Liver (tissue), 9 donors: Measurements from ENCODE around the gene ZFAND2B. TPM values are rescaled to one million over a fixed set of nuclear protein-coding genes. Genes with fewer than 3 reads are reported as not detected.

Experiments used
- DNase-seq: peaks from one replicate; pipeline ENCODE4 v3.0.0-alpha.2; 2017; ENCODE audit warnings: low spot score
- H3K27ac ChIP-seq, 2 donors: one replicate each; pipeline ENCODE4 v1.7.0; 2013; ENCODE audit warnings: inconsistent platforms in 2 of 2, low read length in 2 of 2, control low read depth in 1 of 2, low read depth in 1 of 2, mild to moderate bottlenecking in 1 of 2
- H3K27me3 ChIP-seq, 4 donors: one replicate each; pipeline versions ENCODE4 v1.6.1 to v1.7.0; 2013; ENCODE audit warnings: low read length in 3 of 4, inconsistent platforms in 1 of 4, mild to moderate bottlenecking in 1 of 4, moderate library complexity in 1 of 4; ENCODE audit not compliant: control insufficient read depth in 4 of 4, insufficient read depth in 4 of 4
- H3K36me3 ChIP-seq, 4 donors: one replicate each; pipeline versions ENCODE4 v1.6.1 to v1.7.0; 2013; ENCODE audit warnings: low read length in 3 of 4, mild to moderate bottlenecking in 3 of 4, low read depth in 1 of 4, moderate library complexity in 1 of 4; ENCODE audit not compliant: control insufficient read depth in 4 of 4, insufficient read depth in 3 of 4
- H3K4me1 ChIP-seq, 4 donors: one replicate each; pipeline versions ENCODE4 v1.6.1 to v1.7.0; 2013; ENCODE audit warnings: low read length in 3 of 4, mild to moderate bottlenecking in 3 of 4, moderate library complexity in 1 of 4; ENCODE audit not compliant: control insufficient read depth in 4 of 4, insufficient read depth in 4 of 4
- H3K4me3 ChIP-seq, 3 donors: one replicate each; pipeline versions ENCODE4 v1.6.1 to v1.7.0; 2013; ENCODE audit warnings: low read length in 3 of 3, control low read depth in 1 of 3, low read depth in 1 of 3, mild to moderate bottlenecking in 1 of 3
- H3K9ac ChIP-seq, 2 donors: one replicate each; pipeline ENCODE4 v1.7.0; 2013; ENCODE audit warnings: low read length in 2 of 2, mild to moderate bottlenecking in 2 of 2, moderate library complexity in 2 of 2, control low read depth in 1 of 2, low read depth in 1 of 2
- H3K9me3 ChIP-seq, 4 donors: one replicate each; pipeline versions ENCODE4 v1.6.1 to v1.7.0; 2013; ENCODE audit warnings: low read length in 3 of 4; ENCODE audit not compliant: control insufficient read depth in 4 of 4
- ATF3 ChIP-seq: IDR thresholded peaks from 2 replicates; pipeline ENCODE4 v1.6.1; 2016; ENCODE audit warnings: antibody characterized with exemption
- CTCF ChIP-seq: fragments of 150-350 bp; IDR thresholded peaks from 2 replicates; pipeline ENCODE4 v1.5.1; 2017; ENCODE audit warnings: improper control_type of control experiment, low read depth, low read length; ENCODE audit not compliant: missing input control
- EGR1 ChIP-seq, 2 donors: IDR thresholded peaks; 2 replicates each; pipeline ENCODE4 v1.6.1; 2016 to 2018; ENCODE audit warnings: antibody characterized with exemption in 2 of 2, low read depth in 2 of 2
- FOXA1 ChIP-seq: IDR thresholded peaks from 2 replicates; pipeline ENCODE4 v1.6.1; 2016; ENCODE audit warnings: antibody characterized with exemption
- FOXA2 ChIP-seq: IDR thresholded peaks from 2 replicates; pipeline ENCODE4 v1.6.1; 2016; ENCODE audit warnings: antibody characterized with exemption
- GABPA ChIP-seq, 2 donors: IDR thresholded peaks in 1 of 2; conservative IDR thresholded peaks in 1 of 2; 2 replicates each; pipeline ENCODE4 v1.6.1; 2016; ENCODE audit warnings: antibody characterized with exemption in 2 of 2, mild to moderate bottlenecking in 1 of 2, moderate library complexity in 1 of 2
- HNF4A ChIP-seq, 2 donors: conservative IDR thresholded peaks; 2 replicates each; pipeline ENCODE4 v1.6.1; 2016; ENCODE audit warnings: antibody characterized with exemption in 2 of 2, mild to moderate bottlenecking in 2 of 2
- HNF4G ChIP-seq: IDR thresholded peaks from 2 replicates; pipeline ENCODE4 v1.6.1; 2016; ENCODE audit warnings: antibody characterized with exemption
- JUND ChIP-seq, 2 donors: IDR thresholded peaks; 2 replicates each; pipeline ENCODE4 v1.6.1; 2016; ENCODE audit warnings: antibody characterized with exemption in 2 of 2
- NR2F2 ChIP-seq: IDR thresholded peaks from 2 replicates; pipeline ENCODE4 v1.6.1; 2016; ENCODE audit warnings: antibody characterized with exemption
- RAD21 ChIP-seq, 2 donors: IDR thresholded peaks; 2 replicates each; pipeline ENCODE4 v1.6.1; 2016; ENCODE audit warnings: antibody characterized with exemption in 2 of 2, mild to moderate bottlenecking in 2 of 2
- REST ChIP-seq: IDR thresholded peaks from 2 replicates; pipeline ENCODE4 v1.6.1; 2016; ENCODE audit warnings: antibody characterized with exemption, mild to moderate bottlenecking
- RXRA ChIP-seq, 2 donors: IDR thresholded peaks; 2 replicates each; pipeline ENCODE4 v1.6.1; 2017 to 2018; ENCODE audit warnings: antibody characterized with exemption in 2 of 2, mild to moderate bottlenecking in 1 of 2
- SP1 ChIP-seq: IDR thresholded peaks from 2 replicates; pipeline ENCODE4 v1.6.1; 2018; ENCODE audit warnings: antibody characterized with exemption, mild to moderate bottlenecking
- TAF1 ChIP-seq: conservative IDR thresholded peaks from 2 replicates; pipeline ENCODE4 v1.6.1; 2016; ENCODE audit warnings: antibody characterized with exemption, mild to moderate bottlenecking
- YY1 ChIP-seq: IDR thresholded peaks from 2 replicates; pipeline ENCODE4 v1.6.1; 2016; ENCODE audit warnings: antibody characterized with exemption, mild to moderate bottlenecking
- WGBS: extraction: QIAGEN DNeasy Blood & Tissue Kit; methylation state at CpG from one replicate; pipeline ENCODE4 v1.1.7; 2013; 5-methylcytosine and 5-hydroxymethylcytosine counted together
- polyA plus RNA-seq, 2 donors: library from polyadenylated mRNA; stranded (reverse) in 1 of 2; unstranded in 1 of 2; fragments of 200-250 nt in 1 of 2; fragments of >200 nt in 1 of 2; fragmentation: Nextera tagmentation in 1 of 2; extraction: Ambion mirVana in 1 of 2; gene quantifications; one replicate each; pipeline versions ENCODE4 v1.2.1 to v1.2.3, GENCODE V29; 2013 to 2015
- total RNA-seq, 2 donors: library from RNA; depleted of rRNA; stranded (reverse); fragments of >200 nt; gene quantifications; one replicate each; pipeline ENCODE4 v1.2.3, GENCODE V29; 2014
- TF ChIP-seq, protein P1 (sequence below): IDR thresholded peaks from 2 replicates; pipeline ENCODE4 v1.6.1; 2016; ENCODE audit warnings: antibody characterized with exemption
- TF ChIP-seq, protein P2 (sequence below): IDR thresholded peaks from 2 replicates; pipeline ENCODE4 v1.6.1; 2016; ENCODE audit warnings: antibody characterized with exemption
- donor health status: healthy.
- donor health status: healthy.
- donor health status: healthy.
- donor health status: healthy.
- donor health status: healthy.

The ZFAND2B gene
- total and polyA plus RNA-seq, 4 donors = 19.6 to 53.8 (median 25.8) TPM

DNA sequence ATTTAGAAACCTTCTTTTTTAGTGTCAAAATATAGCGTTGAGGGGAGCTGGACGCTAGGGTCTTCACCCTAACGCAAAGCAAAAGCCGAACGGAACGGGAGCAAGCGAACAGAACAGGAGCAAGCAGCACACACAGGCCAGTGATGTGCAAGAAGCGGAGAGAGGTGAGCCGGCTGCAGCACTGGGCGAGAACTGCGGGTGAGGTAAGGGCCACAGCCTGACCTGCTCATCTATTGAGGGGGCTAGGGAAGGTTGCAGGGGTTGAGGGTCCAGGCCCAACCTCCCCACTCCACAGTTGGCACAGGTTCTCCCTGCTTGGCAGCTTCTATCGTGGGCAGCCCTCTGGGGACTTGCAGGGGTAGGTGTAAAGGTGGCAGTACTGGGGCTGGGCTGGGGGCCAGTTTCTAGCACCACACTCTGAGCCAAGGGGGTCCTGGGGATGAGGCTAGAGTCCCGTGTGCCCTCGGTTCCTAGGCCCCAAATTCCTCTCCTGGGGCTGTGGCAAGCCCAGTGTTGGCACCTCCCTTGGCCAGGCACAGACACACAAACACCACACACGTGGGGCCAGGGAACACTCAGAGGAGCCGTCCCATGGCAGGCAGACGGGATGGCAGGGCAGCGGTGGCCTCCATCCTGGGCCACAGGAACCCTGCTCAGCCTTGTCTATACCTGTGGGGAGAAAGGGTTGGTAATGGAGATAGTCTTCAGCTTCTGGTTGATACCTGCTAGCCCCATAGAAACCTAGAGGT is 13.4 kb downstream of the ZFAND2B start:
- TF ChIP-seq JUND (IDR thresholded peaks at IDR 0.05) = no peak
- TF ChIP-seq, protein P1, sequence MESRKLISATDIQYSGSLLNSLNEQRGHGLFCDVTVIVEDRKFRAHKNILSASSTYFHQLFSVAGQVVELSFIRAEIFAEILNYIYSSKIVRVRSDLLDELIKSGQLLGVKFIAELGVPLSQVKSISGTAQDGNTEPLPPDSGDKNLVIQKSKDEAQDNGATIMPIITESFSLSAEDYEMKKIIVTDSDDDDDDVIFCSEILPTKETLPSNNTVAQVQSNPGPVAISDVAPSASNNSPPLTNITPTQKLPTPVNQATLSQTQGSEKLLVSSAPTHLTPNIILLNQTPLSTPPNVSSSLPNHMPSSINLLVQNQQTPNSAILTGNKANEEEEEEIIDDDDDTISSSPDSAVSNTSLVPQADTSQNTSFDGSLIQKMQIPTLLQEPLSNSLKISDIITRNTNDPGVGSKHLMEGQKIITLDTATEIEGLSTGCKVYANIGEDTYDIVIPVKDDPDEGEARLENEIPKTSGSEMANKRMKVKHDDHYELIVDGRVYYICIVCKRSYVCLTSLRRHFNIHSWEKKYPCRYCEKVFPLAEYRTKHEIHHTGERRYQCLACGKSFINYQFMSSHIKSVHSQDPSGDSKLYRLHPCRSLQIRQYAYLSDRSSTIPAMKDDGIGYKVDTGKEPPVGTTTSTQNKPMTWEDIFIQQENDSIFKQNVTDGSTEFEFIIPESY = no peak
- no peak for TF ChIP-seq REST
- TF ChIP-seq HNF4A (conservative IDR thresholded peaks at IDR 0.05) = no peak
- no peak for TF ChIP-seq RXRA (IDR thresholded peaks at IDR 0.05)
- no peak for TF ChIP-seq EGR1 (IDR thresholded peaks at IDR 0.05; ENCODE audit: low read depth in 2 of 2)
- TF ChIP-seq ATF3 = no peak
- TF ChIP-seq NR2F2 = no peak
- TF ChIP-seq FOXA1 = no peak
- TF ChIP-seq, protein P2, sequence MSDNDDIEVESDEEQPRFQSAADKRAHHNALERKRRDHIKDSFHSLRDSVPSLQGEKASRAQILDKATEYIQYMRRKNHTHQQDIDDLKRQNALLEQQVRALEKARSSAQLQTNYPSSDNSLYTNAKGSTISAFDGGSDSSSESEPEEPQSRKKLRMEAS = no peak
- TF ChIP-seq YY1 = no peak
- no peak for TF ChIP-seq FOXA2
- no peak for TF ChIP-seq HNF4G
- no peak for TF ChIP-seq TAF1
- no peak for TF ChIP-seq SP1
- TF ChIP-seq RAD21 (IDR thresholded peaks at IDR 0.05) = no peak
- no peak for TF ChIP-seq CTCF
- no peak for TF ChIP-seq GABPA (IDR thresholded peaks at IDR 0.05 in 1 of 2, conservative IDR thresholded peaks at IDR 0.05 in 1 of 2)
- H3K4me1 ChIP-seq = peaks cover 5 to 27% (median 19%) of the 10 kb centered on the region in 4 donors
- H3K4me3 ChIP-seq = no peak overlapping the region
- no peaks in the 10 kb centered on the region for H3K9me3 ChIP-seq
- no peak for DNase-seq
- peaks cover 21 to 45% (median 40%) of the 10 kb centered on the region in 4 donors for H3K36me3 ChIP-seq
- no peaks in the 10 kb centered on the region for H3K27me3 ChIP-seq
- no peak overlapping the region for H3K27ac ChIP-seq
- H3K9ac ChIP-seq = no peak overlapping the region
- 95% methylated on average over 18 of the region's 18 CpGs for WGBS
